HFFc6 (cell line): ENCODE data around the gene STIM1. TPM values are rescaled to one million over a fixed set of nuclear protein-coding genes. Genes with fewer than 3 reads are reported as not detected.

Experiments
- DNase-seq: peaks from one replicate; pipeline ENCODE4 v3.0.0-alpha.2; 2018
- H3K27ac Mint-ChIP-seq: 2 replicates; pipeline ENCODE4 v1.8.0; 2020; ENCODE audit warnings: mild to moderate bottlenecking, mixed read lengths
- H3K27me3 Mint-ChIP-seq: 2 replicates; pipeline ENCODE4 v1.8.0; 2021; ENCODE audit warnings: mild to moderate bottlenecking, moderate library complexity, mixed read lengths; ENCODE audit not compliant: insufficient read depth
- H3K36me3 Mint-ChIP-seq: 2 replicates; pipeline ENCODE4 v1.8.0; 2021; ENCODE audit warnings: low read depth, mixed read lengths
- H3K4me1 Mint-ChIP-seq: 2 replicates; pipeline ENCODE4 v1.8.0; 2020; ENCODE audit warnings: low read depth, mixed read lengths
- H3K4me3 Mint-ChIP-seq: 2 replicates; pipeline ENCODE4 v1.8.0; 2020; ENCODE audit warnings: mild to moderate bottlenecking, moderate library complexity, mixed read lengths
- H3K9me3 Mint-ChIP-seq: 2 replicates; pipeline ENCODE4 v1.8.0; 2020; ENCODE audit warnings: mild to moderate bottlenecking, mixed read lengths
- CTCF ChIP-seq: fragments of 200-600 bp; sonication (generic); IDR thresholded peaks from 2 replicates; pipeline ENCODE4 v1.5.0; 2021; ENCODE audit warnings: antibody characterized with exemption, mild to moderate bottlenecking
- total RNA-seq, 6 experiments: library from RNA; stranded (reverse); fragmentation: NEBNext Ultra II Directional; extraction: Animal tissue kit (Norgen Biotek cat#: 25700); gene quantifications; 2 replicates in 1 of 6; 3 replicates in 5 of 6; pipeline ENCODE4 v1.2.3, GENCODE V29; 2021

Gene STIM1
- total RNA-seq, 6 experiments from 2014 or later: 27.6 to 33.1 (median 30.7) TPM

- peaks cover 2% of the 10 kb centered on the region; the same call in 1 of the 2 replicates for H3K27me3 Mint-ChIP-seq
- no peak overlapping the region for H3K4me3 Mint-ChIP-seq
- H3K9me3 Mint-ChIP-seq: no peaks in the 10 kb centered on the region
- peak overlapping the region; percentile 32; the same call in 1 of the 2 replicates for H3K27ac Mint-ChIP-seq
- peak; percentile 2 for DNase-seq
- no peak for TF ChIP-seq CTCF
- H3K36me3 Mint-ChIP-seq: no peaks in the 10 kb centered on the region
- peaks cover 53% of the 10 kb centered on the region for H3K4me1 Mint-ChIP-seq
These were observed 99.2 kb downstream of the STIM1 start for GRCh38 chr11:3954448-3955298.

DNA sequence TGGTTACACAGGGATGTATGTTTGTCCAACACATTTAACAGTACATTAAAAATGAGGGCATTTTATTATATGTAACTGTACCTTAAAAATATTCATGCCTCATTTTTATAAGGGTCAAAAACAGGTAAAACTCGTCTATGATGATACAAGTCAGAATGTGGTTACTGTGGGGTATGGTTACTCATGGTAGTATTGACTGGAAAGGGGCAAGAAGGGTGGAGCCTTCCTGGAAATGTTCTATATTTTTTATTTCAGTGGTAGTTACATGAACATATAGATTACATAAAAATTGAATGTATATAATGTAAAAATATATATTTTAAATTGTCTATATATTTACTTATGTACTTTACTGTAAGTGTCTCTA, 99.8 kb downstream of the STIM1 start:
- no peaks in the 10 kb centered on the region for H3K36me3 Mint-ChIP-seq
- TF ChIP-seq CTCF: no peak
- H3K27ac Mint-ChIP-seq: no peak overlapping the region
- DNase-seq: no peak
- no peak overlapping the region for H3K4me3 Mint-ChIP-seq
- peaks cover 53% of the 10 kb centered on the region for H3K4me1 Mint-ChIP-seq
- H3K27me3 Mint-ChIP-seq: peaks cover 2% of the 10 kb centered on the region; the same call in 1 of the 2 replicates
- no peaks in the 10 kb centered on the region for H3K9me3 Mint-ChIP-seq

- no peak overlapping the region for H3K27ac Mint-ChIP-seq
- H3K36me3 Mint-ChIP-seq: no peaks in the 10 kb centered on the region
These were observed 100.6 kb downstream of the STIM1 start for GRCh38 chr11:3956038-3956437.

GRCh38 chr11:3956748-3957147, 101.3 kb downstream of the STIM1 start:
- Mint-ChIP-seq H3K36me3 (no peaks in the 10 kb centered on the region), H3K27me3 (peaks cover 2% of the 10 kb centered on the region; the same call in 1 of the 2 replicates), H3K27ac (no peak overlapping the region), H3K4me3 (no peak overlapping the region), H3K4me1 (peaks cover 40% of the 10 kb centered on the region), H3K9me3 (no peaks in the 10 kb centered on the region)
- DNase-seq: no peak
- no peak for TF ChIP-seq CTCF

More at GRCh38 chr11:3956038-3956437, 100.6 kb downstream of the STIM1 start:
- DNase-seq: no peak
- Mint-ChIP-seq H3K4me3 (no peak overlapping the region), H3K27me3 (peaks cover 2% of the 10 kb centered on the region; the same call in 1 of the 2 replicates), H3K4me1 (peaks cover 47% of the 10 kb centered on the region), H3K9me3 (no peaks in the 10 kb centered on the region)
- TF ChIP-seq CTCF: no peak

GRCh38 chr11:3957437-3957836, 102.0 kb downstream of the STIM1 start:
- DNase-seq: no peak
- no peaks in the 10 kb centered on the region for H3K36me3 Mint-ChIP-seq
- no peak overlapping the region for H3K4me3 Mint-ChIP-seq
- no peak overlapping the region for H3K27ac Mint-ChIP-seq
- H3K4me1 Mint-ChIP-seq: peaks cover 44% of the 10 kb centered on the region
- TF ChIP-seq CTCF: no peak
- H3K27me3 Mint-ChIP-seq: peaks cover 2% of the 10 kb centered on the region; the same call in 1 of the 2 replicates
- no peaks in the 10 kb centered on the region for H3K9me3 Mint-ChIP-seq
